Body of pancreas (tissue), 4 donors: ENCODE data around the gene GNAT1.

Source experiments
- CTCF ChIP-seq, 7 experiments: fragments of 450-650 bp in 4 of 7; fragments of 200-600 bp in 3 of 7; sonication (generic) in 3 of 7; IDR thresholded peaks; one replicate each; pipeline ENCODE4 v1.5.1; 2016 to 2019; ENCODE audit warnings: antibody characterized with exemption in 7 of 7
- POLR2A ChIP-seq, 3 donors: fragments of 450-650 bp; IDR thresholded peaks; one replicate each; pipeline ENCODE4 v1.6.1; 2016; ENCODE audit warnings: antibody characterized with exemption in 3 of 3, mild to moderate bottlenecking in 2 of 3

- no peak for TF ChIP-seq CTCF (IDR thresholded peaks at IDR 0.05)
- no peak for TF ChIP-seq POLR2A (IDR thresholded peaks at IDR 0.05)
Observed at GRCh38 chr3:50169232-50169832, 22.1 kb upstream of the GNAT1 start.
